HG02885 (cell line): ENCODE measurements around the gene CETP.

Experiments
- ATAC-seq: cut with Tn5 transposase; IDR thresholded peaks from one replicate; pipeline ENCODE4 v1.9.1; 2021; ENCODE audit warnings: mild to moderate bottlenecking; ENCODE audit not compliant: unreplicated experiment, poor library complexity

CETP gene

GRCh38 chr16:57013902-57014301 is 52.2 kb downstream of the CETP start:
- ATAC-seq: no peak

GRCh38 chr16:57016301-57016700 is 54.6 kb downstream of the CETP start:
- ATAC-seq: no peak

GRCh38 chr16:57016831-57017230 is 55.1 kb downstream of the CETP start:
- ATAC-seq: no peak

GRCh38 chr16:57017251-57017650 is 55.5 kb downstream of the CETP start:
- ATAC-seq: no peak

GRCh38 chr16:57019746-57020145 is 58.0 kb downstream of the CETP start:
- ATAC-seq: no peak

GRCh38 chr16:57020651-57021050 is 58.9 kb downstream of the CETP start:
- ATAC-seq: no peak

- no peak for ATAC-seq
Measured at GRCh38 chr16:57021757-57022156, 60.0 kb downstream of the CETP start.

- ATAC-seq: no peak
Measured at GRCh38 chr16:57022445-57022844, 60.7 kb downstream of the CETP start.

GRCh38 chr16:57023541-57024249 is 61.9 kb downstream of the CETP start:
- ATAC-seq: no peak

GRCh38 chr16:57024894-57025680 is 63.3 kb downstream of the CETP start:
- no peak for ATAC-seq

GRCh38 chr16:57025941-57026777 is 64.4 kb downstream of the CETP start:
- ATAC-seq: no peak

- no peak for ATAC-seq
Measured at GRCh38 chr16:57026778-57027062, 65.0 kb downstream of the CETP start.

- ATAC-seq: no peak
Measured at GRCh38 chr16:57027067-57027466, 65.3 kb downstream of the CETP start.

- no peak for ATAC-seq
Measured at GRCh38 chr16:57028086-57028485, 66.3 kb downstream of the CETP start.

- no peak for ATAC-seq
Measured at GRCh38 chr16:57029161-57030160, 67.7 kb downstream of the CETP start.

GRCh38 chr16:57030346-57030902 is 68.7 kb downstream of the CETP start:
- ATAC-seq: no peak

GRCh38 chr16:57031156-57031555 is 69.4 kb downstream of the CETP start:
- ATAC-seq: no peak

GRCh38 chr16:57032346-57032745 is 70.6 kb downstream of the CETP start:
- ATAC-seq: no peak

GRCh38 chr16:57032931-57033330 is 71.2 kb downstream of the CETP start:
- ATAC-seq: no peak
